HepG2 (cell line): ENCODE measurements around the gene WDSUB1. TPM values are rescaled to one million over a fixed set of nuclear protein-coding genes. Genes with fewer than 3 reads are reported as not detected.

Experiments
- AKNA ChIP-seq: sonication (generic); formaldehyde crosslinking; IDR thresholded peaks from 2 replicates; pipeline ENCODE4 v1.4.0; 2020; ENCODE audit warnings: missing genetic modification reagents, borderline replicate concordance
- CEBPG ChIP-seq: IDR thresholded peaks from 2 replicates; pipeline ENCODE4 v1.6.1; 2016
- CERS6 ChIP-seq: sonication (generic); formaldehyde crosslinking; IDR thresholded peaks from 2 replicates; pipeline ENCODE4 v1.5.0; 2020; ENCODE audit warnings: missing genetic modification reagents
- CHCHD3 ChIP-seq: sonication (generic); formaldehyde crosslinking; IDR thresholded peaks from 2 replicates; pipeline ENCODE4 v1.8.0; 2022; ENCODE audit warnings: mild to moderate bottlenecking, missing genetic modification reagents, moderate library complexity
- NRL ChIP-seq: sonication (generic); formaldehyde crosslinking; IDR thresholded peaks from 2 replicates; pipeline ENCODE4 v1.5.0; 2020; ENCODE audit warnings: missing genetic modification reagents, mild to moderate bottlenecking, moderate library complexity, borderline replicate concordance
- PPARG ChIP-seq: conservative IDR thresholded peaks from 2 replicates; pipeline ENCODE4 v1.6.1; 2016; ENCODE audit warnings: missing biosample characterization, missing genetic modification reagents
- SKIL ChIP-seq: sonication (generic); formaldehyde crosslinking; IDR thresholded peaks from 2 replicates; pipeline ENCODE4 v1.8.0; 2022; ENCODE audit warnings: missing genetic modification reagents, mild to moderate bottlenecking, moderate library complexity, borderline replicate concordance
- polyA plus RNA-seq, 8 experiments: library from polyadenylated mRNA; depleted of rRNA in 3 of 8; stranded (reverse) in 7 of 8; unstranded in 1 of 8; fragments of >200 nt; fragmentation: Illumina TruSeq in 4 of 8; extraction: Trizol in 4 of 8; gene quantifications; 2 replicates each; pipeline versions ENCODE4 v1.2.1 to v1.2.3, GENCODE V29; 2011 to 2016; ENCODE audit warnings: low read depth in 4 of 8, missing spikeins in 1 of 8, mixed read lengths in 1 of 8; ENCODE audit not compliant: insufficient read depth in 1 of 8
- total RNA-seq, 5 experiments: library from RNA; depleted of rRNA; stranded (reverse); fragments of >200 nt; fragmentation: Illumina TruSeq; extraction: Trizol; gene quantifications; 2 replicates each; pipeline ENCODE4 v1.2.3, GENCODE V29; 2016; ENCODE audit warnings: low read depth in 1 of 5

The WDSUB1 gene
- total and polyA plus RNA-seq, 2 of the 13 experiments (the other 11 are each of a cell fraction or from before 2014, with no cell fraction given) = 10.1 to 10.7 TPM

GRCh38 chr2:159193791-159194190, 92.7 kb downstream of the WDSUB1 start (continued):
- TF ChIP-seq AKNA (CRISPR knock-in tag) (no peak), CERS6 (CRISPR knock-in tag) (no peak), SKIL (CRISPR knock-in tag) (no peak), PPARG (no peak), NRL (CRISPR knock-in tag) (no peak), CEBPG (CRISPR knock-in tag) (no peak), CHCHD3 (CRISPR knock-in tag) (no peak)
